HepG2 (cell line): ENCODE data around the gene NOS2. TPM values are rescaled to one million over a fixed set of nuclear protein-coding genes. Genes with fewer than 3 reads are reported as not detected.
"Not testable (repeated sequence)": the region's sequence is repeated elsewhere in the genome, so short reads cannot be mapped to it uniquely, and the experiment has no call there.

Experiments
- ATAC-seq: fragments of 200-7000 bp; cut with Tn5 transposase; 3 replicates; pipeline ENCODE4 v1.9.1; 2020; ENCODE audit warnings: mild to moderate bottlenecking, moderate library complexity
- BruUV-seq: library from RNA; stranded (reverse); fragments of 400-500 nt; replicated peaks from 2 replicates; lab custom pipeline; 2021; lab: Mats Ljungman, UMichigan
- CTCF ChIA-PET: fragments of 300-600 bp; formaldehyde crosslinking; extraction: SDS; loops from one replicate; lab custom pipeline; 2021; ENCODE audit warnings: low total read pairs, inconsistent platforms, low intra/inter-chr PET ratio; lab: Yijun Ruan, JAX
- POLR2A ChIA-PET: fragments of 350-600 bp; sonication (Branson Sonifier 250); formaldehyde crosslinking; loops from one replicate; lab custom pipeline; 2020; ENCODE audit warnings: antibody characterized with exemption, inconsistent platforms; lab: Yijun Ruan, JAX
- DNase-seq: peaks from one replicate; pipeline ENCODE4 v3.0.0-alpha.2; 2015; ENCODE audit warnings: low spot score
- FAIRE-seq: peaks from 3 replicates; lab custom pipeline; 2011; peaks lifted over from hg19 to GRCh38; lab: Jason Lieb, UNC
- H2AFZ ChIP-seq: one replicate; pipeline ENCODE4 v1.6.1; 2011; ENCODE audit warnings: low read length, inconsistent platforms
- H3K27ac ChIP-seq: fragments of 300-600 bp; 3 replicates; pipeline ENCODE4 v1.8.0; 2011; ENCODE audit warnings: mixed run types, mild to moderate bottlenecking, mixed read lengths, low read length, inconsistent platforms; ENCODE audit not compliant: insufficient read depth; ENCODE audit errors: extremely low read length
- H3K27me3 ChIP-seq, 2 experiments: fragments of 200-600 bp in 1 of 2; 2 replicates in 1 of 2; 3 replicates in 1 of 2; pipeline versions ENCODE4 v1.6.0 to v1.8.0; 2011; ENCODE audit warnings: low read length in 2 of 2, mild to moderate bottlenecking in 2 of 2, moderate library complexity in 2 of 2, inconsistent platforms in 1 of 2; ENCODE audit not compliant: insufficient read depth in 2 of 2, control insufficient read depth in 1 of 2
- H3K36me3 ChIP-seq, 2 experiments: fragments of 200-600 bp in 1 of 2; replicated peaks in 1 of 2; 2 replicates in 1 of 2; 3 replicates in 1 of 2; pipeline versions ENCODE4 v1.5.1 to v1.8.0; 2011; ENCODE audit warnings: low read length in 2 of 2, inconsistent platforms in 1 of 2; ENCODE audit not compliant: insufficient read depth in 2 of 2, control insufficient read depth in 1 of 2
- H3K4me1 ChIP-seq: 2 replicates; pipeline ENCODE4 v1.5.1; 2012; ENCODE audit warnings: low read length, inconsistent platforms; ENCODE audit not compliant: insufficient read depth
- H3K4me2 ChIP-seq: 2 replicates; pipeline ENCODE4 v1.6.0; 2011; ENCODE audit warnings: low read depth, low read length, inconsistent platforms
- H3K4me3 ChIP-seq, 3 experiments: fragments of 200-600 bp in 1 of 3; sonication (generic), shearing (Covaris generic) in 1 of 3; replicated peaks in 1 of 3; 2 replicates each; pipeline ENCODE4 v1.5.1; 2011 to 2016; ENCODE audit warnings: low read length in 3 of 3, inconsistent platforms in 2 of 3, low read depth in 2 of 3, mild to moderate bottlenecking in 2 of 3, control low read depth in 1 of 3, mixed read lengths in 1 of 3; ENCODE audit not compliant: insufficient read depth in 1 of 3
- H3K79me2 ChIP-seq: one replicate; pipeline ENCODE4 v1.6.1; 2011; ENCODE audit warnings: low read length, inconsistent platforms; ENCODE audit not compliant: insufficient read depth
- H3K9ac ChIP-seq: 2 replicates; pipeline ENCODE4 v1.6.0; 2011; ENCODE audit warnings: mild to moderate bottlenecking, low read depth, low read length, inconsistent platforms; ENCODE audit not compliant: insufficient read depth
- H3K9me3 ChIP-seq: 2 replicates; pipeline ENCODE4 v1.5.1; 2012; ENCODE audit warnings: mild to moderate bottlenecking, low read length
- H4K20me1 ChIP-seq: 2 replicates; pipeline ENCODE4 v1.6.0; 2011; ENCODE audit warnings: inconsistent platforms, mild to moderate bottlenecking, low read length, moderate library complexity; ENCODE audit not compliant: insufficient read depth
- ZNF883 ChIP-seq: sonication (generic); formaldehyde crosslinking; IDR thresholded peaks from 2 replicates; pipeline ENCODE4 v1.5.1; 2020; ENCODE audit warnings: mild to moderate bottlenecking, missing genetic modification reagents; ENCODE audit errors: not compliant biosample characterization
- WGBS: methylation state at CpG from one replicate; pipeline ENCODE4 v1.1.6; 2017; ENCODE audit warnings: low lambda C conversion rate; 5-methylcytosine and 5-hydroxymethylcytosine counted together
- in situ Hi-C: cut with HindIII; loops from 2 replicates; pipeline ENCODE4 v1.10.0; 2017; ENCODE audit warnings: low pct_unique_long_range_greater_than_20kb; ENCODE audit not compliant: extremely low pct_ligation_motif_present
- intact Hi-C: fragments of 100-400 bp; cut with micrococcal nuclease; formaldehyde crosslinking; loops from one replicate; pipeline ENCODE4 v1.10.0; 2022; ENCODE audit not compliant: unreplicated experiment
- polyA plus RNA-seq, 8 experiments: library from polyadenylated mRNA; depleted of rRNA in 3 of 8; stranded (reverse) in 7 of 8; unstranded in 1 of 8; fragments of >200 nt; fragmentation: Illumina TruSeq in 4 of 8; extraction: Trizol in 4 of 8; gene quantifications; 2 replicates each; pipeline versions ENCODE4 v1.2.1 to v1.2.3, GENCODE V29; 2011 to 2016; ENCODE audit warnings: low read depth in 4 of 8, missing spikeins in 1 of 8, mixed read lengths in 1 of 8; ENCODE audit not compliant: insufficient read depth in 1 of 8
- total RNA-seq, 5 experiments: library from RNA; depleted of rRNA; stranded (reverse); fragments of >200 nt; fragmentation: Illumina TruSeq; extraction: Trizol; gene quantifications; 2 replicates each; pipeline ENCODE4 v1.2.3, GENCODE V29; 2016; ENCODE audit warnings: low read depth in 1 of 5

The NOS2 gene
- total and polyA plus RNA-seq, 2 of the 13 experiments (the other 11 are each of a cell fraction or from before 2014, with no cell fraction given): 0.02 TPM; not detected in 1

GRCh38 chr17:27733773-27734172, 66.6 kb downstream of the NOS2 start:
- Histone ChIP-seq H3K9me3 (no peaks in the 10 kb centered on the region), H3K27me3 (peaks cover 0 to 4% of the 10 kb centered on the region in 2 experiments; a peak in 1 of 5 replicates), H2AFZ (no peak overlapping the region), H3K27ac (no peak overlapping the region), H3K4me3 (no peak overlapping the region), H3K36me3 (no peaks in the 10 kb centered on the region), H4K20me1 (no peaks in the 10 kb centered on the region), H3K79me2 (no peaks in the 10 kb centered on the region), H3K4me2 (no peak overlapping the region), H3K9ac (no peak overlapping the region), H3K4me1 (no peaks in the 10 kb centered on the region)
- FAIRE-seq (no peak), DNase-seq (no peak), ATAC-seq (no peak)
- no TSS peak for BruUV-seq
- TF ChIP-seq ZNF883 (CRISPR knock-in tag): no peak
- in situ Hi-C loops (no loop called here), intact Hi-C loops (no loop called here)
- 5% methylated on average over 3 of the region's 3 CpGs for WGBS
- POLR2A ChIA-PET: no interaction called here
- CTCF ChIA-PET: no interaction called here

GRCh38 chr17:27732746-27733145, 67.6 kb downstream of the NOS2 start:
- H3K79me2 ChIP-seq, BruUV-seq, FAIRE-seq, POLR2A ChIA-PET, ATAC-seq, H4K20me1 ChIP-seq, H3K27ac ChIP-seq, CTCF ChIA-PET, in situ Hi-C loops, intact Hi-C loops, H3K4me2 ChIP-seq, H2AFZ ChIP-seq, H3K9me3 ChIP-seq, H3K4me1 ChIP-seq, H3K4me3 ChIP-seq, H3K9ac ChIP-seq, H3K36me3 ChIP-seq, H3K27me3 ChIP-seq, DNase-seq: not testable (repeated sequence)

GRCh38 chr17:27725982-27726381, 74.3 kb downstream of the NOS2 start:
- DNase-seq, in situ Hi-C loops: not testable (repeated sequence)

More at GRCh38 chr17:27725982-27726381, 74.3 kb downstream of the NOS2 start:
- H3K27ac ChIP-seq, H4K20me1 ChIP-seq, H3K4me2 ChIP-seq, FAIRE-seq, H3K4me1 ChIP-seq, POLR2A ChIA-PET, CTCF ChIA-PET, H2AFZ ChIP-seq, H3K9ac ChIP-seq, H3K4me3 ChIP-seq, BruUV-seq, intact Hi-C loops, H3K27me3 ChIP-seq, H3K36me3 ChIP-seq, H3K79me2 ChIP-seq, H3K9me3 ChIP-seq, ATAC-seq: not testable (repeated sequence)
- 63% methylated on average over 6 of the region's 6 CpGs for WGBS
